ENCODE measurements around the gene LDAF1.

LDAF1 gene

DNA sequence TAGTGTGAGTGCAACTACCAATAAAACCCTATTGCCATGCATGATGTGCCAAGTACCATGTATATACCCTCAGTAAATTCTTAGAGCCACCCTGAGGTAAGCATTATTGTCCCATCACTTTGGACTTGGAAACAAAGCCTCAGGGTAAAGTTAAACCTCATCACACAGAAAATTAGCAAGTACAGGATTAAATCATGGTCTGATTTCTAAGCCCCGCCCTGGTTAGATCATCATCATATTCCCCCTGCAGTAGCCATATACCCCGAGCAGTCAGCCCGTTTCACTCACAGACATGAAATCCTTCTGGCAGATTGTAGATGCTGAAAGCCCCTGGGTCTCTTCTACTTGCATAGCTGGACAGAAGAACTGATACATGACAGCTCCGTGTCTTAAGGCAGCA is 48.1 kb downstream of the LDAF1 start:
- no peak for TF ChIP-seq POLR2A (IDR thresholded peaks at IDR 0.05; ENCODE audit: low read depth, low read length)
- no peak for TF ChIP-seq POLR2AphosphoS5 (IDR thresholded peaks at IDR 0.05; ENCODE audit: low read depth, low read length)
- TF ChIP-seq POU2F2 (IDR thresholded peaks at IDR 0.05; ENCODE audit: low read depth, low read length), result no peak
- no peak for TF ChIP-seq TAF1 (IDR thresholded peaks at IDR 0.05; ENCODE audit: low read depth, low read length)
- no peak for TF ChIP-seq PAX5 (IDR thresholded peaks at IDR 0.05; ENCODE audit: insufficient read depth, low read length, severe bottlenecking)
- no peak for TF ChIP-seq SPI1 (IDR thresholded peaks at IDR 0.05; ENCODE audit: low read depth, low read length)
- DNase-seq (ENCODE audit: insufficient read length, low spot score) (no peak), FAIRE-seq (no peak)

DNA sequence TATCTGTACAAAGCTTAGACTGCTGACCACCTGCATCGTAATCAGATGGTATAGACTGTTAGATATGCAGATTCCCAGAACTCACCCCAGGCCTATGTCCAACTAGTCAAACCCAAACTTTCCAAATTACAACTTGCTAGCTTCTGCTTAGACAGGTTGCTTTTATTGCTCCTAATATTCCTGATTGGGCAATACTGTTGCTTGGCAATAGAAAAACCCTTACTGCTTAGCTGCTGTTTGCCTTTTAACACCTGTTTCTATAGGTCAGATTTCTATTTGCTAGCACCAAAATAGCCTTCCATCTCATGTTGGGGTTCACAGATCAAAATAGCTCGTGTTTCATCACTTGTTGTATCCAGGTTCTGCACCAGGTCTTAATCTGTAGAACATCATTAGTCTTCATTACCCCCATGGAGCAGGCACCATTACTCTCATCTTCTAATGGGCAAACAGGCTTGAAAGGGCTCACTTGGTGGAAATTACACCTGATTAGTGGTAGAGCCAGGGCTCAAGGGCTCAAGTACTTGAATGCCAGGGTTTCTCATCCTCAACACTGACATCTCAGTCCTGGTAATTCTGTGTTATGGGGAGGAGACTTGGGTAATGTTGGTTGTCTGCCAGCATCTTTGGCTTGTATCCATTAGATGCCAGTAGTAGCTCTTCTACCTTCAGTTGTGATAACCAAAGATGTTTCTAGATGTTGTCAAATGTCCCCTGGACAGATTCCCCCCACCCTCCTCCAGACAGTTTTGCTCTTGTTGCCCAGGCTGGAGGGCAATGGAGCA is 50.2 kb downstream of the LDAF1 start:
- DNase-seq (ENCODE audit: insufficient read length, low spot score) (no peak), FAIRE-seq (no peak)
- no peak for TF ChIP-seq PAX5 (IDR thresholded peaks at IDR 0.05; ENCODE audit: insufficient read depth, low read length, severe bottlenecking)
- TF ChIP-seq TAF1 (IDR thresholded peaks at IDR 0.05; ENCODE audit: low read depth, low read length), result no peak
- no peak for TF ChIP-seq POU2F2 (IDR thresholded peaks at IDR 0.05; ENCODE audit: low read depth, low read length)
- TF ChIP-seq POLR2AphosphoS5 (IDR thresholded peaks at IDR 0.05; ENCODE audit: low read depth, low read length), result no peak
- TF ChIP-seq SPI1 (IDR thresholded peaks at IDR 0.05; ENCODE audit: low read depth, low read length), result no peak
- TF ChIP-seq POLR2A (IDR thresholded peaks at IDR 0.05; ENCODE audit: low read depth, low read length), result no peak

DNA sequence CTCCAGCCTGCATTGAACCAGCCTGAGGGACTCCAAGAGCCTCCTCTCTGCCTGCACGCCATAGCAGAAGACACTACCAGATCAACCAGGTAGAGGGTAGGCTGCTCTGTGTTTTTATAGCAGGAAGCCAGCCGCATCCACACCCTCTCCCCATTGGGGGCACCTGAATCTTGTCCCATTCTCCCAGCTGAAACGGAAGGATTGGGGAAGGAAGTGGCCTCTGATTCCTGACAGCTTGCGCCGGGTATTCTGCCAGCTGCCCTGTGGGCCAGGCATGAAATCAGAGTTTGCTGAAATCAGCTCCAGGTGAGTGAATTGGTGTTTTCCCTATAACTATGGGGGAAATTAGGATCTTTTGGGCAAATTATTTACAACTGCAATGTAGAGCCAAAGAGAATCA is 53.0 kb downstream of the LDAF1 start, which contains the start of gene ZP2:
TSS of gene ZP2 (minus strand) at position 89 of the 400 bp plus-strand sequence. CDS start at position 62, 27 bp downstream.
- DNase-seq (ENCODE audit: insufficient read length, low spot score) (no peak), FAIRE-seq (no peak)
- no peak for TF ChIP-seq POLR2A (IDR thresholded peaks at IDR 0.05; ENCODE audit: low read depth, low read length)

DNA sequence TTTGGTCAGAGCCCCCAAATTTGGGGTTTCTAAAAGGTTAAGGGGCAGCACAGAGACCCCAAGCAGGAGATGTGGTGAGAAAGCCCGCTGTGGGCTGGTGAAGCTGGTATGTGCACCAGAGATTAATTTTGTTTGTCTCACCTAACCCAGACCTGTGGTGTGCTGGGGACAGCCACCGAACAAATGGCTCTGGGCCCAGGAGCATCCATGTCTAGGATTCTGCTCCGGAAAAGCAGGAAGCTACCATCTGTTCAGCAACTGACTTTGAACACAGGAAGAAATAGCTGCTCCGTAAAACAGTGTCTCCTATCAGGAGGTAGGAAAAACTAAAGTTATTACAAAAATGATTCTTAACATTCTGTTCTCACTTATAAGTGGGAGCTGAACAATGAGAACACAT is 55.6 kb downstream of the LDAF1 start:
- FAIRE-seq (no peak), DNase-seq (ENCODE audit: insufficient read length, low spot score) (no peak)
- TF ChIP-seq POU2F2 (IDR thresholded peaks at IDR 0.05; ENCODE audit: low read depth, low read length), result no peak
- no peak for TF ChIP-seq TAF1 (IDR thresholded peaks at IDR 0.05; ENCODE audit: low read depth, low read length)
- TF ChIP-seq PAX5 (IDR thresholded peaks at IDR 0.05; ENCODE audit: insufficient read depth, low read length, severe bottlenecking), result no peak
- TF ChIP-seq SPI1 (IDR thresholded peaks at IDR 0.05; ENCODE audit: low read depth, low read length), result no peak

DNA sequence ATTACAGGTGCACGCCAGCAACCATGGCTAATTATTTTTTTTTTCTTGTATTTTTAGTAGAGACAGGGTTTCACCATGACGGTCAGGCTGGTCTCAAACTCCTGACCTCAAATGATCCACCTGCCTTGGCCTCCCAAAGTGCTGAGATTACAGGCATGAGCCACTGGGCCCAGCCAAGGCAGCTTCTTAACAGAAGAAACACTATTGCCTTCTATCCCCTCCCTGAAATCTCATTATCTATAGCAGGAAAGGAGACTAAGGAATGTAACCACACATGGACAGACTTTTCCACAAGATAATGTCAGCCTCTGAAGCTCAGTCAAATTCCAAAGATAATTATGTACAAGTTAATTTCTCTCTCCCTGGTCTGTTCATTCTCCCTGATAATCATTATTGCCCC is 58.6 kb downstream of the LDAF1 start:
- TF ChIP-seq POLR2A (IDR thresholded peaks at IDR 0.05; ENCODE audit: low read depth, low read length), result no peak
- no peak for FAIRE-seq
- DNase-seq (ENCODE audit: insufficient read length, low spot score), result no peak

DNA sequence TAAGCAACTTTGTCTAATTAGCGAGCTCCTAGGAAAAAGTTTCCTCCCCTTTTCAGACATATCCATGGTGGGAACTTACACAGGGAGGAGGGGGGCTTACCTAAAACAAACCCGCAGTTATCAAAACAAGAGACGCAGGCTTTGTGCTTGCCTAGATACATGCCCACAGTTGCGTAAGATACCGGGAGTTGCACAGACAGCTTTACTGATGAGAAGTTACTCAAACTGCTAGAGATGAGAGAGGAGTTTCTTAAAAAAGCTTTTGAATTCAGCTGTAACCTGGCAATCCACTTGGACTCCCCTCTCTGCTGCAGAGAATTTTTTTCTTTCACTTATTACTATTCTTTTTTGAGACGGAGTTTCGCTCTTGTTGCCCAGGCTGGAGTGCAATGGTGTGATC is 59.7 kb downstream of the LDAF1 start:
- no peak for TF ChIP-seq PAX5 (IDR thresholded peaks at IDR 0.05; ENCODE audit: insufficient read depth, low read length, severe bottlenecking)
- no peak for TF ChIP-seq POU2F2 (IDR thresholded peaks at IDR 0.05; ENCODE audit: low read depth, low read length)
- no peak for TF ChIP-seq SPI1 (IDR thresholded peaks at IDR 0.05; ENCODE audit: low read depth, low read length)
- TF ChIP-seq POLR2AphosphoS5 (IDR thresholded peaks at IDR 0.05; ENCODE audit: low read depth, low read length), result no peak
- TF ChIP-seq TAF1 (IDR thresholded peaks at IDR 0.05; ENCODE audit: low read depth, low read length), result no peak
- no peak for TF ChIP-seq POLR2A (IDR thresholded peaks at IDR 0.05; ENCODE audit: low read depth, low read length)
- no peak for DNase-seq (ENCODE audit: insufficient read length, low spot score)
- no peak for FAIRE-seq

DNA sequence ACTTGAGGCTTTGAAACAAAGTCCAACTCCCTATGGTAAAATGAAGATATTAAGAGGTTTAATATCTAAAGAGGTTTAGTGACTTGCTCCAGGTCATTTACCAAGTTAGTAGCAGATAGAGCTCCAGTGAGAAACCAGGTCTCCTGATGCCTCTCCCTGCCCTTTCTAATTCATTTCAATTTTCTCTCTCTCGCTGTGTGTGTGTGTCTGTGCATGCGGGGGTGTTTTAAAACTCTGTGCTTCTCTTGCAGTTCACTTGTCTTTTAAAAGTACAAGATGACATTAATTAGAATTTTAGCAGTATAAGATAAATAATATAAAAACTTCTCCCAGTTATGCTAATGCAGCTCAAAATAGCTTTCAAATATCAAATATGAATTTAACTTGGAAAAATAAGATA is 61.1 kb downstream of the LDAF1 start:
- no peak for FAIRE-seq
- TF ChIP-seq PAX5 (IDR thresholded peaks at IDR 0.05; ENCODE audit: insufficient read depth, low read length, severe bottlenecking), result no peak
- DNase-seq (ENCODE audit: insufficient read length, low spot score), result no peak

DNA sequence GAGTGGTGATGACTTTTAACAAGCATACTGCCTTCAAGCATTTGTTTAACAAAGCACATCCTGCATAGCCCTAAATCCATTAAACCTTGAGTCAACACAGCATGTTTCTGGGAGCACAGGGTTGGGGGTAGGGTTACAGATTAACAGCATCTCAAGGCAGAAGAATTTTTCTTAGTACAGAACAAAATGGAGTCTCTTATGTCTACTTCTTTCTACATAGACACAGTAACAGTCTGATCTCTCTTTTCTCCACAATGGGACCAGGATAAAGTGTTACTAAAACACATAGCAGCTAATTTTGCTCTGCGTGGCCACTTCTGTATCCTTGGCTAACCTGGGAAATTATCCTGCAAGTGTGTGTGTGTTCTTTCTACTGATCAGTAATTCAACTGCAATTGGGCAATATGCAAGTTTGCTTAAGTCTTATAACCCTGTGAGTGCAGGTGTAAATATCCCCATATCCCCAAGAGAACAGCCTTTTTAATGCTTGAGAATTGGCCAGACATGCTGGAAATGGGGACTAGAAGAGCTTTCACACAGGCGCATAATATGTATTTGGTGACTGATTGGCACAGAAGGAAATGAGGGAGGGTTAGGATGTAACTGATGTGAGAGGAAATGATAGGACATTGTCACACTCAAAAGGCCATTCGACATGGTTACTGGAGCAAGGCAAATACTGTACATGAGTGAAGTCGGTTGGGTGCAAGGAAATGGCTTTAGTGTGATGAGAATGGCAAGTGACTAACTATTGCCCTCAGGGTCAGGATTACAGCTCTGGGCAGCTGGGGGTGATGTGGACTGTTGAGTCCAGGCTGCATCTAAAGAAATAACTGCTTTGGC is 64.2 kb downstream of the LDAF1 start:
- TF ChIP-seq POLR2AphosphoS5 (IDR thresholded peaks at IDR 0.05; ENCODE audit: low read depth, low read length) (no peak), PAX5 (IDR thresholded peaks at IDR 0.05; ENCODE audit: insufficient read depth, low read length, severe bottlenecking) (no peak), TAF1 (IDR thresholded peaks at IDR 0.05; ENCODE audit: low read depth, low read length) (no peak), POU2F2 (IDR thresholded peaks at IDR 0.05; ENCODE audit: low read depth, low read length) (no peak), POLR2A (IDR thresholded peaks at IDR 0.05; ENCODE audit: low read depth, low read length) (no peak), SPI1 (IDR thresholded peaks at IDR 0.05; ENCODE audit: low read depth, low read length) (no peak)
- no peak for FAIRE-seq

DNA sequence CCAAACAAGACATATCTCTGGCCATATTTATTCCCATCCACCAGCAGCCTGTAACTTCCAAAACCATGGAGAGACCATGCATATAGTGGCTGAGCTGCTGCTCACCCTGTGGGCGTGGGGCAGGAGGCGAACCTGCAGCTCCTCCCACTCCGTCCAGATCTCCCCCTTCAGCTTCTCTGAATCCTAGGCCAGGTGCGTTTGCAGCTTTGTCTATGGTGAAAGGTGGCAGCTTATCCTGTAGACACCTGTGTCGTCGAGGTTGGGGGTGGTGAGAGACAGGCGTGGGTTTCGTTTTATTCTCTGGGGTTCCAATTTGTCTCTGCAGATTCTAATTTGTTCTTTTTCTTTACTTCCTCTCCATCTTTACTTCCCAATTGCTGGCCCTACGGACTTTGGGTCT is 65.3 kb downstream of the LDAF1 start:
- TF ChIP-seq POLR2A (IDR thresholded peaks at IDR 0.05; ENCODE audit: low read depth, low read length) (no peak), PAX5 (IDR thresholded peaks at IDR 0.05; ENCODE audit: insufficient read depth, low read length, severe bottlenecking) (no peak), TAF1 (IDR thresholded peaks at IDR 0.05; ENCODE audit: low read depth, low read length) (no peak), POLR2AphosphoS5 (IDR thresholded peaks at IDR 0.05; ENCODE audit: low read depth, low read length) (no peak), SPI1 (IDR thresholded peaks at IDR 0.05; ENCODE audit: low read depth, low read length) (no peak), POU2F2 (IDR thresholded peaks at IDR 0.05; ENCODE audit: low read depth, low read length) (no peak)
- FAIRE-seq, result no peak
- no peak for DNase-seq (ENCODE audit: insufficient read length, low spot score)

More for the DNA sequence above, 64.2 kb downstream of the LDAF1 start:
- DNase-seq (ENCODE audit: insufficient read length, low spot score), result no peak

DNA sequence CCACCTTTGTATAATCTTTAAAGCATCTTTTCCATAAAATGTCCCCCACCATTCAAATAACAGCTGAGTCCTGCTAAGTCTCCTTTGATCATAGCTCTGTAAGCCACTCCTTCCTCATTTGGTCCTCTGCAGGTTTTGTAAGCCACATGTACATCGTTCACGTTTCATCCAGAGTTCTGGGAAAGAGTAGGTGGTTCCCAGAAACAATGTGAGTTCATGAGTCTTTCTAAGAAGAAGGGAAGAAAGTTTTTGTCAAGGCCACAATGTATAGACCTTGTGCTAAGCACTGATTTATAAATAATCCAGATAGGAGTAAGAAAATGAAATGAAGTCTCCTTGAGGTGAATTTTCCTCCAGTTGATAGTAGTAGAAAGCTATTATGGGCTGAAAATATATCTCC is 66.3 kb downstream of the LDAF1 start:
- no peak for TF ChIP-seq POLR2AphosphoS5 (IDR thresholded peaks at IDR 0.05; ENCODE audit: low read depth, low read length)
- TF ChIP-seq POU2F2 (IDR thresholded peaks at IDR 0.05; ENCODE audit: low read depth, low read length), result no peak
- no peak for TF ChIP-seq TAF1 (IDR thresholded peaks at IDR 0.05; ENCODE audit: low read depth, low read length)
- TF ChIP-seq SPI1 (IDR thresholded peaks at IDR 0.05; ENCODE audit: low read depth, low read length), result no peak
- TF ChIP-seq POLR2A (IDR thresholded peaks at IDR 0.05; ENCODE audit: low read depth, low read length), result no peak
- no peak for TF ChIP-seq PAX5 (IDR thresholded peaks at IDR 0.05; ENCODE audit: insufficient read depth, low read length, severe bottlenecking)
- FAIRE-seq (no peak), DNase-seq (ENCODE audit: insufficient read length, low spot score) (no peak)

All from GM12891 (cell line).